Nephron (organoid): ENCODE measurements around the gene C3orf80.

ENCODE experiments used
- H3K27ac Mint-ChIP-seq, 3 experiments: 2 replicates each; pipeline ENCODE4 v1.8.0; 2020; ENCODE audit warnings: mixed read lengths in 3 of 3, mild to moderate bottlenecking in 2 of 3, moderate library complexity in 1 of 3
- H3K27me3 Mint-ChIP-seq: 2 replicates; pipeline ENCODE4 v1.8.0; 2021; ENCODE audit warnings: low read depth, mild to moderate bottlenecking, moderate library complexity, mixed read lengths
- H3K36me3 Mint-ChIP-seq: 2 replicates; pipeline ENCODE4 v1.8.0; 2020; ENCODE audit warnings: low read depth, mixed read lengths
- H3K4me1 Mint-ChIP-seq: 2 replicates; pipeline ENCODE4 v1.8.0; 2020; ENCODE audit warnings: mixed read lengths
- H3K4me3 Mint-ChIP-seq, 3 experiments: 2 replicates each; pipeline ENCODE4 v1.8.0; 2020; ENCODE audit warnings: mild to moderate bottlenecking in 3 of 3, mixed read lengths in 3 of 3, moderate library complexity in 2 of 3
- H3K9me3 Mint-ChIP-seq: 2 replicates; pipeline ENCODE4 v1.8.0; 2020; ENCODE audit warnings: mixed read lengths
- CTCF ChIP-seq, 3 experiments: fragments of 200-600 bp; sonication (generic); IDR thresholded peaks; one replicate each; pipeline ENCODE4 v1.5.0; 2021; ENCODE audit warnings: antibody characterized with exemption in 3 of 3; ENCODE audit not compliant: unreplicated experiment in 3 of 3

C3orf80 gene

DNA sequence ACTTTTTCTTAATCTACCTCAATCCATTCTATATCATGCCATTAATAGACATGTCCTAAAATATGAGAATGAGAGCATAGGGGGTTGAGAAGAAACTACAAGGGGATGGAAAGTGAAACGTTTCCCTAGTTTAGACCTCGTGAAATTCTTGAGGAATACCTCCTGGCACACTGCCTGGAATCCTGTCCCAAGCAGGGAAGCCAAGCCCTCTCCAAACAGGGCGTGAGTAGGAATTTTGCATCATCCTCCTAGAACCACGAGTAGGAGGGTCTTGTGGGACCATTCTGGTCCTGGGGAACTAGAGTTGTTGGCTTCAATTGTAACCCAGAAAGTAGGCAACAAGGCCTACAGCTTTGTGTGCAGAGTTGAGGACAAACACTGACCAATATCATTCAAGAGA is 19.6 kb upstream of the C3orf80 start:
- peaks cover under 1% of the 10 kb centered on the region for H3K4me1 Mint-ChIP-seq
- H3K9me3 Mint-ChIP-seq, result peaks cover 2% of the 10 kb centered on the region
- H3K36me3 Mint-ChIP-seq, result no peaks in the 10 kb centered on the region
- H3K27ac Mint-ChIP-seq, result no peak overlapping the region
- H3K4me3 Mint-ChIP-seq, result no peak overlapping the region
- no peak for TF ChIP-seq CTCF (IDR thresholded peaks at IDR 0.05; ENCODE audit: unreplicated experiment in 3 of 3)
- peaks cover 16% of the 10 kb centered on the region for H3K27me3 Mint-ChIP-seq

DNA sequence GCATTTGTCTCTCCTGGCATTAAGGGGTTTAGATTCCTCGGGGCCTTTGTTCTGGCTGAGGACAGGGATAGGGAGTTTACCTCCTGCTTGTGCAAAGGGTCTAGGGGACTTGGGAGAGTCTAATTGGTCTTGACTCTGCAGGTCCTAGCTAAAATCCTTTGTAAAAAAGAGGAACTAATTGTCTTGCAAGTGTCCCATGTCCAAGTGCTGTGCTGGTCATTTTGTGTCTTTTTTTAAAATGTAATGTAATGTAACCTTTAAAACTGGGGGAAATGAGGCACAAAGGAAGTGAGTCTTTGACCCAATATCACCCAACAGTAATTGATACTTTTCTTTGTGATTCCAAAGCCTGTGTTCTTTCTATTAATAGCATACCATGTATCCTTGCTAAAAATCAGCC is 14.9 kb upstream of the C3orf80 start:
- peaks cover 2% of the 10 kb centered on the region for H3K9me3 Mint-ChIP-seq

GRCh38 chr3:160210799-160211221 is 14.4 kb upstream of the C3orf80 start:
- TF ChIP-seq CTCF (IDR thresholded peaks at IDR 0.05; ENCODE audit: unreplicated experiment in 3 of 3), result no peak
- peaks cover 3% of the 10 kb centered on the region for H3K27me3 Mint-ChIP-seq
- no peaks in the 10 kb centered on the region for H3K4me1 Mint-ChIP-seq
- H3K9me3 Mint-ChIP-seq, result peaks cover 2% of the 10 kb centered on the region
- no peaks in the 10 kb centered on the region for H3K36me3 Mint-ChIP-seq
- no peak overlapping the region for H3K27ac Mint-ChIP-seq
- H3K4me3 Mint-ChIP-seq, result no peak overlapping the region

More for the DNA sequence above, 14.9 kb upstream of the C3orf80 start:
- H3K4me3 Mint-ChIP-seq, result no peak overlapping the region
- no peak overlapping the region for H3K27ac Mint-ChIP-seq
- peaks cover 3% of the 10 kb centered on the region for H3K27me3 Mint-ChIP-seq
- H3K36me3 Mint-ChIP-seq, result no peaks in the 10 kb centered on the region
- TF ChIP-seq CTCF (IDR thresholded peaks at IDR 0.05; ENCODE audit: unreplicated experiment in 3 of 3), result no peak
- H3K4me1 Mint-ChIP-seq, result no peaks in the 10 kb centered on the region

DNA sequence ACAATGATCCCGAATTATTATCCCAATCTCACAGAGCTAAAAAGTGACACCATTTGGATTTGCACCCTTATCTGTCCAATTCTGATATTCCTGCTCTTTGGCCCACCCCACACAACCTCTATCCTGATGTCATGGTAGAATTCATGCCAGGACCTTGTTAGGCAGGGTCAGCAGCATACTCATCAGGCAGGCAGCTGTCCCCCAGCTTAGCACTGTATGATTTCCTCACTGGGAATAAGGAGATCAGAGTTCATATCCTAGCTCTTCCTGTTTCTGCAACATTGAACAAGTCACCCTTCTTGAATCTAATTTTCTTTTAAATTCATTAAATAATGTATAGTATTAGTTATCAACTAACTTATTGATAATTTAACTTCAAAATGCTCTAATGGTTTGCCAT is 12.0 kb upstream of the C3orf80 start:
- Mint-ChIP-seq H3K36me3 (no peaks in the 10 kb centered on the region), H3K4me1 (no peaks in the 10 kb centered on the region), H3K27ac (no peak overlapping the region), H3K27me3 (peaks cover 9% of the 10 kb centered on the region), H3K9me3 (no peaks in the 10 kb centered on the region), H3K4me3 (no peak overlapping the region)
- no peak for TF ChIP-seq CTCF (IDR thresholded peaks at IDR 0.05; ENCODE audit: unreplicated experiment in 3 of 3)

GRCh38 chr3:160217675-160218074 is 7.5 kb upstream of the C3orf80 start:
- no peak overlapping the region for H3K27ac Mint-ChIP-seq
- H3K4me3 Mint-ChIP-seq, result no peak overlapping the region
- H3K4me1 Mint-ChIP-seq, result no peaks in the 10 kb centered on the region
- no peaks in the 10 kb centered on the region for H3K36me3 Mint-ChIP-seq
- H3K27me3 Mint-ChIP-seq, result peaks cover 47% of the 10 kb centered on the region
- no peak for TF ChIP-seq CTCF (IDR thresholded peaks at IDR 0.05; ENCODE audit: unreplicated experiment in 3 of 3)
- H3K9me3 Mint-ChIP-seq, result no peaks in the 10 kb centered on the region

- Mint-ChIP-seq H3K36me3 (no peaks in the 10 kb centered on the region), H3K4me1 (no peaks in the 10 kb centered on the region), H3K27me3 (peaks cover 51% of the 10 kb centered on the region), H3K27ac (no peak overlapping the region), H3K9me3 (no peaks in the 10 kb centered on the region), H3K4me3 (no peak overlapping the region)
- no peak for TF ChIP-seq CTCF (IDR thresholded peaks at IDR 0.05; ENCODE audit: unreplicated experiment in 3 of 3)
Measured at GRCh38 chr3:160218136-160218535, 7.1 kb upstream of the C3orf80 start.
